ENCODE measurements around the gene TMEM161A. TPM values are rescaled to one million over a fixed set of nuclear protein-coding genes. Genes with fewer than 3 reads are reported as not detected.
"Not testable (repeated sequence)": the region's sequence is repeated elsewhere in the genome, so short reads cannot be mapped to it uniquely, and the experiment has no call there.

Gene TMEM161A
- polyA plus RNA-seq (ENCODE audit: insufficient read length in 3 of 3), result 10 to 100 TPM; 25.7 to 29.2 (median 28.6) TPM

DNA sequence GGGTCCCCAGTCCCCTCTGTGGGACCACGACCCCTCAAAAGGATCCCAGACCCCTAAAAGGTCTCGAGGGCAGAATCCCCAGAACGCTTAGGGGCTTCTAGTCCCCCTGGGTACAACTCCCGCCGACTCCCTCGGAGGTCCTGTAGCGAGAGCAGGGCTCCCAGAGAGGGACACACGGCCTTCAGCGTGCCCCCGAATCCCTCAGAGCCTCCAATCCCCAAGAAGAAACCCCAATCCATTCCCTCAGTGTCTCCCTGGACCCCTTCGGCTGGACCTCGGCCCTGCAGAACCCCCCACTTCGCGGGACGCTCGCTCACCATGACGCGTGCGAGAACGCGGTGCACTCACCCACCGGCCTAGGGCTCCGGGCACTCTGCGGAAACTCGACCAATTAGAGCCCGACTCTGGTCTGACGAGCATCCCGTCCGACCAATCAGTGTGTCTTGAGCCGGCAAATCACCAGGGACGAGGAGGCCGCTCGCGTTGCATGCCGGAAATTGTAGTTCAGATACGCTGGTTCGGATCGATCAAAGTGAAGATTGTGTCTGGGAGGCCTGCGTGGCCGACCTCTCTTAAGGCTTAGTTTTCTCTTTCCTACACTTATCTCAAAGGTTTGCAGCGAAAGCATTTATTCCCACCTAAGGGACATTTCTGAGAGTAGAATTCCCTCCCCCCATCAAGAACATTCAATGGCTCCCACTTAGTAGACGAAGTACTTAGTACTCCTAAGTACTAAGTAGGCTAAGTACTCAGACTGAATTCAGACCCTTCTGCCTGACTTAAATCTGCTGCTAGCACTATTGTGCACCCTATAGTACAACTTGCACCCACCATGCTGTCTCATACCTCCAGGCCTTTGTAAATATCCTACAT, at the start of gene TMEM161A:
TSS of gene TMEM161A (minus strand) at position 370 of the 873 bp plus-strand sequence. CDS start at position 320, 50 bp downstream.
- DNase-seq (ENCODE audit: low read depth in 3 of 3, low spot score in 2 of 3), result peak; percentile 95 to 98 (median 95)

DNA sequence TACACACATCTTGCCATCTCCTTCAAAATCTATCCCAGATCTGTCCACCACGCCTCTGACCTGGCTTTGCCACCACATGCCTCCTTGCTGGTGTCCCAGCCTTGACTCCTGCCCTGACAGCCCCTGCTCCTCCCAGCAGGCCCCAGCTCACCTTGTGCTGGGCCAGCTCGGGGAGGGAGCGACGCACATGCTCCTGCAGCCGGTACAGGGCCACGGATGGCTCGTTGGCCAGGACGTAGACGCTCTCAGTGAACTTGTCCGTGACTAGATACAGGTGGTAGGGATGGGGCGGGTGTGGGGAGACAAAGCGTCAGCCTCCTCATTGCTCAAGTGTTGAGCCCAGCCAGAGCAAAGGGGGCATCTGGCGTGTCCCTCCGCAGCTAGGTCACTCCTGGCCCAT, 48.5 kb upstream of the TMEM161A start:
- no peak for DNase-seq (ENCODE audit: low read depth in 3 of 3, low spot score in 2 of 3)

DNA sequence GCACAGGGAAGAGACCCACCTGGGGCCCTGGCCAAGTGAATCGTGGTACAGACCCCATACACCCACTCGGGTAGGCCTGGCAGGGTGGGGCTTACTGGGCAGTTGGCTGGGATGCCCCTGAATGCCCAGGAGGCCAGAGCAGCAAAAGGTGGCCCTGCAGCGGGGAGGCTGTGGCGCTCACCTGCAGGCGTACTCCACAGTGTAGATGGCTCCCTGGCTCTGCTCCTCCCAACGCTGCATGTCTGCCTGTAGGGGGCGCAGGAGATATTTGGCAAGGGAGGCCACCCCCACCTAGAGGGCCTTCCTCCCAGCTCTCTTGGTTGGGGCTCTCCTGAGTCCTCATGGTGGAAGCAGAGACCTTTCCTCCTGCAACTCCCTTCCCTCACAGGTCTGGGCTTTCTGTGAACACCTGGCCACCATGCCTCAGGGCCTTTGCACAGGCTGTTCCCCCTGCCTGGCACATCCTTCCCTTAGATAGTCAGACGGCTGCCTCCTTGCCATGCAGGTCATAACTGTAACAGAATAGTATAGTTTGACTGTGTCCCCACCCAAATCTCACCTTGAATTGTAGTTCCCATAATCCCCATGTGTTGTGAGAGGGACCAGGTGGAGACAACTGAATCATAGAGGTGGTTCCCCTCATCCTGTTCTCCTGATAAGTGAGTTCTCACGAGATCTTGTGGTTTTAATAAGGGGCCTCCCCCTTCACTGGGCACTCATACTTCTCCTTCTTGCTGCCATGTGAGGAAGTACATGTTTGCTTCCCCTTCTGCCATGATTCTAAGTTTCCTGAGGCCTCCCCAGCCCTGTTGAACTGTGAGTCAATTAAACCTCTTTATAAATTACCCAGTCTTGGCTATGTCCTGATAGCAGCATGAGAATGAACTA, 47.8 kb upstream of the TMEM161A start:
- DNase-seq (ENCODE audit: low read depth in 3 of 3, low spot score in 2 of 3), result no peak

DNA sequence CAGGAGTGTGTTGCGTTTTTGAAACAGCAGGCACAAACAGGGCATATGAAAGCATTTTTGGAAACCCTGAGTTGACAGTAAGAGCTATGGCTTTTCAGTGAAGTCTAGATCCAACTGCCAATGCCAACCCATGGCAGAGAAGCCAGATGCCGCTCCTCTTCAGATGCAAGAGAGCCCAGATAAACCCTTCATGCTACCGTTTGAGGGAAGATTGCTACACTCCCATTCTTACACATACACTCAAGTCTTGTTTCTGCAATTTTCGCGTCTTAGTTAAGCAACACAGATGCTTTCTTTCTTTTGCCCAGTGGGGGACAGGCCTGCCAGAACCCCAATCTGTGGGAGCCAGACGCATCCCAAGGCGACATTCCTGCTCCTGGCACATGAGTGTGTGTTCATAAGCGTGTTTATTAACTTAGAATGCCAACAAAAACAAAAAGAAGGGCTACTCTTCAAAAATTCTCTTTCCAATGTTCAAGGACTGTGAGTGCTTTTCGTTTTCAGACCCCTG, 43.3 kb upstream of the TMEM161A start:
- no peak for DNase-seq (ENCODE audit: low read depth in 3 of 3, low spot score in 2 of 3)

DNA sequence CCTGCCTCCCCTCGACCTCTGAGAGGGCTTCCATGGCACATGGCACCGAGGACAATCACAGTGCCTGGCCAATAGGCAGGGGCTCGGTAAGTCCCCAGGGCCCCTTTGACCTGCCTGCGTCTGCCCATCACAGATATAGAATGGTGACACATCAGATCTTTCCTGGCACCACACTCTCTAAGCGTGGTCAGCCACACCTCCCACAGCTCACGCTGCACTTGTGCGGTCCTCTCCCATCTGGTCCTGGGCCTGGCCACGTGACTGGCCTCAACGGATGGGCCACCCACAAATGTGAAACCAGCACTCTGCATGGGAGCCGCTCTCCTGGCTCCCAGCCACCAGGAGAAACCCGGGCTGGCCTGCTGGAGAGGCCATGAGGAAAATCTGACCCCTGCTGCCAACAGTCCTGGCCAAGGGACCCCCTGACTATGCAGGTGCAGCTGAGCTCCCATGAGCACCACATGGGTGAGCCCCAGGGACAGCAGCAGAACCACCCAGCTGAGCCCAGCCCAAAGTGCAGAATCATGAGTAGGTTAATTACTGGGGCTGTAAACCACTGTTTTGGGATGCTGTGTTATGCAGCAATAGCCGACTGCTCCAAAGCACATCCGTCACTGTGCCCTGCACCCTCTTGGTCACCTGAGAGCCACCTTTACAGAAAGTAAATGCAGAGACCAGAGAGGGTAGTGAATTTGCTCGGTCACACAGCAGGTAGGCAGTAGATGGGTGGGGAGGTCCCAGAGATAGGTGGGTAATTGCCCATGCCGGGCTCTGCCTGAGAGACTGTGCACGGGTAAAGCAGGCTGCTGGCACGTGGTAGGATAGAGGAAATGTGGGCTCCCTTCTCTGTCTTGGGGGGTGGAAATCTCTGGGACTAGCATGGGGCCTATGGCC, 41.5 kb upstream of the TMEM161A start:
- DNase-seq (ENCODE audit: low read depth in 3 of 3, low spot score in 2 of 3), result no peak

DNA sequence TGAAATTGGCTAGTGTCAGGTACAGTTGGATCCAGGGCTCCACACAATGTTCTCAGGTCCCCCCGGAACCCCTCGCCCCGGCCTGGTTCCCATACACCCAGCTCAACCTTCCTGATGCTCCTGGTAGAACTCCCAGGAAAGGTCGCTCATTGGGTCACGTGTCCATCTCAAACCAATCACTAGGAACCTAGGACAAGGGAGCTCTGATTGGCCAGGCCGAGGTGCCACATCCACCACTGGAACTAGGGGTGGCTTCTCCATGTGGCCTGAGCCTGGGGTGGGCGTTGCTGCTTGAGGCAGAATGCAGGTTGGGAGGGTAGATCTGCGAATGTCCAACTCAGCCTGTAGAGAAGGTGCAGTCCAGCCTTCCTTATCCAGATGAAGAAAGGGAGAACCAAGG, 38.7 kb upstream of the TMEM161A start:
- DNase-seq (ENCODE audit: low read depth in 3 of 3, low spot score in 2 of 3), result no peak

DNA sequence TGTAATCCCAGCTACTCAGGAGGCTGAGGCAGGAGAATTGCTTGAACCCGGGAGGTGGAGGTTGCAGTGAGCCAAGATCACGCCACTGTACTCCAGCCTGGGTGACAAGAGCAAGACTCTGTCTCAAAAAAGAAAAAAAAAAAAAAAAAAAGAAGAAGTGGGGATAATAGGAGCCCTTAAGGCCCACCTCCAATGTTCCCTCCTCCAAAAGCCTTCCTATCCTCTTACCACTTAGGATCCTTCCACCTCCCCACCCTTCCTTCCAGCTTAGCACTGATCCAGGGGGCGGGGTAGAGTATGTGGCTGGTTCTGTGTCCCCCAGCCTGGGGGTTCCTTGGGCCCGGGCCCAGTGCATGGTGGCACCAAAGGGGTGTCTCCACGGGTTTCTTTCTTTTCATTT, 35.0 kb upstream of the TMEM161A start:
- not testable (repeated sequence) for DNase-seq (ENCODE audit: low read depth in 3 of 3, low spot score in 2 of 3)

DNA sequence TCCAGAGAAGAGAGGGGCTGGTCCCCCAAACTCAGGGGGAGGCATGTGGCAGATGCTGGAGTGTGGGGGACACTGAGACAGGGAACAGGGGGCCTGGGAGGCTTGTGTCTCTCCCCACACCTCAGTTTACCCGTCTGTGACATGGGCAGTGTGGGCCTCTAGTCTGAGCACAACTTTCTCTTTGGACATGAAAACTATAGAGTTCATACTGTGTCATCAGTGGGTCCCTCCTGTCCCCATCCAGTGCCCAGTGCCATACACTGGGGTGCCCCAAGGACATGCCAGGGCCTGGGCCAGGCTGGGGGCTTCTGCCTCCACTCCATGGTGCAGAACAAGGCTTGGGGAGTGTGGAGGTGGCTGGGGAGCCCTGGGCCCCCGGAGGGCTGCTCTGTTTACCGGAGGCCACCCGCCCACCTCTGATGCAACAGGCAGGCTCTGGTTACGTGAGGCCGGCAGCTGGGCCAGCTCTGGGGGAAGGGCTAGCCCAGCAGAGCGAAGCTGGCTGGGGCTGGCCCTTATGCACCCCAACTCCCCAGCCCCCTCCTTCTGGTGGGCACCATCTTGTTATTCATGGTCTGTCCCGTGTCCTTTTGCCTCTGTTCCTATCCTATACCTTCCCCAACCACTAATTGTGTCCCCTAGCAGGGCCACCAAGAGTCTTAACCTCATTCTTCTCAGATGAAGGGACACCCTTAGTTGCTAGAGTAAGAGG, 33.7 kb upstream of the TMEM161A start:
- no peak for DNase-seq (ENCODE audit: low read depth in 3 of 3, low spot score in 2 of 3)

DNA sequence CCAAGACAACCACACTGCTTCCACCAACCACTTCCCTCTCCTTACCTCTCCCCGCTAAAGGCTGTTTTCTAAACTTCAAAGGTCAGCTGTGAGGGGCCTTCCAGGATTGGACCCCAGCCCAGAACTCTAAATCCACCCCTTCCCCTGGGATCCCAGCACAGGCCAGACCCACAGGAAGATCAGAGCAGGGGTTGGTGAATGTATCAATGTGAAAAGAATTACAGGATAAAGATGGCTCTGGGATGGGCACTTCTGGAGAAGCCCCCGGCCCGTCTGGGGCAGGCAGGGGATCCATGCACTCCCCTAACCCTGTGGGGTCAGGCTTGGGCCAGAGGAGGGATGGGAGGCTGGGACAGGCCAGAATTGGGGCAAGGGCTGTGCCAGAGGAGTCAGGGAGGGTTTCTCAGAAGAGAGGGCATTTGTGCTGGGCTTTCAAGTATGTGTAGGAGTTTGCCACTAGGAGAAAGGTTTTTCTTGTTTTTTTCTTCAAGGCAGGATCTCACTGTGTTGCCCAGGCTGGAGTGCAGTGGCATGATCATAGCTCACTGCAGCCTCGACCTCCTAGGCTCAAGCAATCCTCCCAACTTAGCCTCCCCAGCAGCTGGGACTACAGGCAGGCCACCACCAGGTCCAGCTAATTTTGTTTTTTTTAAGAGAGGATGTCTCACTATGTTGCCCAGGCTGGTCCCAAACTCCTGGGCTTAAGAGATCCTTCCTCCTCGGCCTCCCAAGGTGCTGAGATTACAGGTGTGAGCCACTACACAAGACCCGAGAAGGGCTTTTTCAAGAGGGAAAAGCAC, 32.8 kb upstream of the TMEM161A start:
- no peak for DNase-seq (ENCODE audit: low read depth in 3 of 3, low spot score in 2 of 3)

DNA sequence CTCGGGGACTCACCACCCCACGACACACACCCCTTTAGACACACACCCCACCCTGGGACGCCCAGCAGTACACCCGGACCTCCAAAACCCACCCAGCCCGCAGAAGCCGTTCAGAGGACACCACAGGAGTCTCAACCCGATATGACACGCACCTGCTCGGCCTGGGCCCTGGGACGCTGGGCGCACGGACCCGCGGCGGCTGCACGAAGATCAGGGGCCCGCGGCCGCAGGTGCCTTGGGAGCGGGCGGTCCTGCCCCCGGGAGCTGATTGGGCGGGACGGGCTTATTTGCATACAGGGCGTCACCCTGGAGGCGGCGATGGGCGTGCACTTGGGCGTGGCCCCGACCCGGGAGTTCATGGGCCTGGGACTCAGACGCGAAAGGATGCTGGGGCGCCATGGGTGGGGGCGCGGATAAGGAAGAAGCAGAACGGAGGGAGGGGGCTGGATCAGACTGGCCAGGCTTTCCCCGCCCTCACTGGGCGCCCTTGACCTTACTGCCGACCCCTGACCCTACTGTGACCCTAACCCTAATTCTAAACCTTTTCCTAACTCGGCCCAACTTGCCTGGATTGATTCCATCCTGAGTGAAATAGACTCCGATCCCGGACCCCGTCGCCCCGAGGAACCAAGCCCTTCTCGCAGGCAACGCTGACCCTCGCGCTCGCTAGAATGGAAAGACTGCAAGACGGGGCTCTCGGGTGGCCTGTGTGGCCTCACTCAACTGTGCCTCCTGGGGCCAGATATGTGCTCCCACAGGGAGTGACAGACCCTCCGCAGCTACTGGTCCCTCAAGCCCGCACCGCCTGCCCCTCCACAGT, 32.0 kb upstream of the TMEM161A start, which contains the start of gene MEF2B:
TSS of gene MEF2B (minus strand) at position 211 of the 820 bp plus-strand sequence. CDS start 19,528 bp downstream, outside the sequence.
- peak in 2 of 3 donors; percentile 29 to 40 for DNase-seq (ENCODE audit: low read depth in 3 of 3, low spot score in 2 of 3)

DNA sequence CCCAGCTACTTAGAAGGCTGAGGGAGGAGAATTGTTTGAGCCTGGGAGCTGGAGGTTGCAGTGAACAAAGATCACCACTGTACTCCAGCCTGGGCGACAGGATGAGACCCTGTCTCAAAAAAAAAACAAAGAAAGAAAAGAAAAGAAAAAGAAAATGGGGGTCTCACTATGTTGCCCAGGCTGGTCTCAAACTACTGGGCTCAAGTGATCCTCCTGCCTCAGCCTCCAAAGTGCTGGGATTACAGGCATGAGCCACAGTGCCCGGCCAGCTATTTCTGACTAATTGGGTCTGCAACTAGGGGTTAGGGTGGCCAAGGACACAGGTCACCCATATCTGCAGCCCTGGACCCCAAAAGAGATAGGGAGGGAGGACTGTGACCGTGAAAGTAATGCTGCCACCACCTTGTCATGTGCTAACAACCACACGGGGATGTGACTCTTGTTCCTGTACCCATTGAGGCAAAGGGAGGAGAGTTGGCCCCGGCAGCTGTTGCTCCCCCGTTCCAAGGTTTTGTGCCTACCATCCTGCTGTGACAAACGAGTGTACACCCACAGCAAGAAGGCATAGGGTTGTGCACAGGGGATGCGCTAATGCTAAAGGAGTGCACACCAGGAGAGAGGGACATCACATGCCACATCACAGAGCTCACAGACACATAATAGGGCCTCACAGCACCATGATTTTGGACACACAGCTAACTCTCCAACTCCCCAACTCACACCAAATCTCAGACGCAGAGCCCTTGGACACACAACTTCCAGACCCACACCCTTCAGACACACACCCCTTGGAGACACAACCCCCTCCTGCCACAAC, 31.2 kb upstream of the TMEM161A start:
- DNase-seq (ENCODE audit: low read depth in 3 of 3, low spot score in 2 of 3), result no peak

DNA sequence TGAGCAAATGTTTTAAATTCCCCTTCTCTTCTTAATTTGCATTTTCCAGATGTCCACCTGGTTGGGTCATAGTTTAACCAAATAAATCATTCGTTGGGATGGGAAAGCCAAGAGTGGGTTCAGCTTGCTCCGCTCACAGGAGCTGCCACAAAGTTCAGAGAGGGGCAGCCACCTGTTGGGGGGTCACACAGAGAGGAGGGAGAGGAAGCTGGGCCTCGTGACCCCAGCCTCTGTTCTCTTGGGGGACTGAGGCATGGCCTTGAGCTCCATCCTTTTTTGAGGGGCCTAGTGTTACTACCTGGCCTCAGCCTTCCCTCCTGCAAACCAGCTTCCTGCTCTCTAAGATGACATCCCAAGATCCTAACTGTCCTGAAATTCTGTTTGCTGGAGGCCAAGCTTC, 29.3 kb upstream of the TMEM161A start:
- no peak for DNase-seq (ENCODE audit: low read depth in 3 of 3, low spot score in 2 of 3)

DNA sequence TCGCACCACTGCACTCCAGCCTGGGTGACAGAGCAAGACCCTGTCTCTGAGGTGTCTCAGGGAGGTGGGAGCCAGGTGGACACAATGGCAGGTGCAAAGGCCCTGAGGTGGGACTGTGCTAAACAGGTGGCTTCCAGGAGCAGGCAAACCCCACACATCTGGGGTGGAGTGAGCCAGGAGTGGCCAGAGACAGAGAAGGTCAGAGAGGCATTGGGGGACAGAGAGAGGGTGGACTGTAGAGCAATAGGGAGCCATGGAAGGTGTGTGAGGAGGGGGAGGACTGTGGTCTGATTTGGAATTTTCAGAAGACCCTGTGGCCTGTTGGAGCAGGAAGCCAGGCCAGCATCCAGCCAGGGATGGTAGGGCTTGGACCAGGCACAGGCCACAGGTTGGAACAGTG, 27.1 kb upstream of the TMEM161A start:
- no peak for DNase-seq (ENCODE audit: low read depth in 3 of 3, low spot score in 2 of 3)

DNA sequence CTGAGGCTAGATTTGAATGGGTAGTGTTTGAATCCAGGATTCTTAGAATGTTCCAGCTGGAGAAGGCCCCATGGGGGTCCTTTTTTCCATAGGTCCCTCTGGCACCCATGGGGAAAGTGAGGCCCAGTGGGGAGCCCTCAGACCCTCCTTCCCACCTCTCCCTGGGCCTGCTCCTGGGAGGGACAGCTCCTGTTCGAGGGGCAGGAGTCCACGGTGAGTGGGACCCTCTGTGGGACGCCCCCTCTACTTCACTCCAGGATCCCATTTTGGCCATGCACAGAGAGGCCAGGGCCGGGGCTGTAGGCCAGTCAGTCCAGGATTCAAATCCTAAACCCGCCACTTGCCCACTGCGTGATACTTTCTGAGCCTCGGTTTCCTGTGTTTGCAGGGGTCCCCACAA, 24.2 kb upstream of the TMEM161A start:
- DNase-seq (ENCODE audit: low read depth in 3 of 3, low spot score in 2 of 3), result no peak

DNA sequence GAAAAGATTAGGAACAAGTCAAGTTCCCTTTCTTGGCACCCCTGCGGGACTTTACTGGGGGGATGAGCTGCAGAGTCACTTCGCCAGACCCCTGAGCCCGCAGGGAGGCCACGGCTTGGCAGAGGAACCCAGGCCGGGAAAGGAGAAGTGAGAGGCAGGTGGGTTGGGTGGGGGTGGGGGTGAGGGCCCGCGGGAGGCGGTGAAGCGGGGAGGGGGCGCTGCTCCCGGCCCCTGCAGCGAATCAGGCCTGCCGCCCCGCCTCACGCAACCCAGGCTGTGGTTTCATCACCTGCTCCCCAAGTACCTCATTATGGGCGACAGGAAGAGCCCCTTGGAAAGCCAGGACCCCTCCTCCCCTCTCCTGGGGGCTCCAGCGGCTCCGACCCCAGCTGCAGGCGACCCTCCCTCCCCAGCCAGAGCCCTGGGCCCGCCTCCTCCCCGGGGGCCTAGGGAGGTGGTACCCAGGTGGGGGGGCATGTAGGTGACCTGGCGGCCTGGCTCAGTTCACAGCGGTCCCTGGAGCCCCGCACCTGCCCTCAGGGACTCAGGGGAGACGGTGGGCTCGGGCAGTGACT, 22.3 kb upstream of the TMEM161A start:
- DNase-seq (ENCODE audit: low read depth in 3 of 3, low spot score in 2 of 3), result no peak

DNA sequence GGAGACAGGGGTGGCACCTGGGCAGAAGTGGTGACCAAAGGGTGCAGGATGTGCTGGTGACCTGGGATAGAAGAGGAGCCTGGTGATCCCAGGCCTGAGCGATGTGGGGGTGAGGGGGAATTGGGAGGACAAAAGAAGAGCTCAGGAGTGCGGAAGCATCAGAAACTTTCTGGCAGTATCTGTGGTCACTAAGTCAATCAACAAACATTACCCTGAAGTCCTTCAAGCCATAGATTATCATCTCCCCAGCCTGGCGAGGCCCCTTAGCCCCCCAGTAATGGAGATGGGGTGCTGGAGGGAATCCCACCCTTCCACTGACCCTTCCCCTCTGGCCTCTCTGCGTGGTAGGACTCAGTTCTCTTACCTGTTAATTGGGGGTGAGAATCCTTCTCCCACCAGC, 21.3 kb upstream of the TMEM161A start:
- DNase-seq (ENCODE audit: low read depth in 3 of 3, low spot score in 2 of 3), result no peak

DNA sequence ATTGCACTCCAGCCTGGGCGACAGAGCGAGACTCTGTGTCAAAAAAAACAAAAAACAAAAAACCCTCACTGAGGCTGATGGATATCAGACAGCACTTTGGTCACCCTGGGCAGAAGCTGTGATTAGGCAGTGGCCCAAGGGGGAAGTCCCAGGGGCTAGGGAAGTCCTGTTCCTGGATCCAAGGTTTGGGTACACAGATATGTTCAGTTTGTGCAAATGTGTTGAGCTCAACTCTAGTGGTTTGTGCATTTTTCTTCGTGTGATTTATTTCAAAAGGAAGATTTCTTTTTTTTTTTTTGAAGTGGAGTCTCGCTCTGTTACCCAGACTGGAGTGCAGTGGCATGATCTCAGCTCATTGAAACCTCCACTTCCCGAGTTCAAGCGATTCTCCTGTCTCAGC, 19.5 kb upstream of the TMEM161A start:
- DNase-seq (ENCODE audit: low read depth in 3 of 3, low spot score in 2 of 3), result no peak

Data from right renal cortex interstitium (tissue), 3 donors.